Astrocyte (in vitro differentiated cells and primary cell): Measurements from ENCODE around the gene AARS2. TPM values are rescaled to one million over a fixed set of nuclear protein-coding genes. Genes with fewer than 3 reads are reported as not detected.

Experiments used
- DNase-seq: peaks from one replicate; pipeline ENCODE4 v3.0.0-alpha.2; 2010; ENCODE audit warnings: low read depth
- FAIRE-seq: peaks from 2 replicates; lab custom pipeline; 2011; peaks lifted over from hg19 to GRCh38; lab: Jason Lieb, UNC
- H2AFZ ChIP-seq: 2 replicates; pipeline ENCODE4 v1.6.0; 2012; ENCODE audit warnings: low read depth, low read length, inconsistent platforms
- H3K27ac ChIP-seq: 2 replicates; pipeline ENCODE4 v1.5.1; 2011; ENCODE audit warnings: low read depth, low read length, inconsistent platforms
- H3K27me3 ChIP-seq: 2 replicates; pipeline ENCODE4 v1.6.0; 2011; ENCODE audit warnings: low read length, inconsistent platforms; ENCODE audit not compliant: insufficient read depth
- H3K36me3 ChIP-seq: 2 replicates; pipeline ENCODE4 v1.5.1; 2011; ENCODE audit warnings: low read length, inconsistent platforms; ENCODE audit not compliant: insufficient read depth
- H3K4me1 ChIP-seq: 2 replicates; pipeline ENCODE4 v1.5.1; 2011; ENCODE audit warnings: low read length, inconsistent platforms; ENCODE audit not compliant: insufficient read depth
- H3K4me2 ChIP-seq: 2 replicates; pipeline ENCODE4 v1.6.0; 2012; ENCODE audit warnings: low read length, inconsistent platforms
- H3K4me3 ChIP-seq: 2 replicates; pipeline ENCODE4 v1.5.1; 2011; ENCODE audit warnings: low read depth, mild to moderate bottlenecking, low read length, inconsistent platforms; ENCODE audit not compliant: insufficient read depth
- H3K79me2 ChIP-seq: 2 replicates; pipeline ENCODE4 v1.6.0; 2012; ENCODE audit warnings: mild to moderate bottlenecking, low read length, inconsistent platforms; ENCODE audit not compliant: insufficient read depth
- H3K9ac ChIP-seq: 2 replicates; pipeline ENCODE4 v1.6.0; 2012; ENCODE audit warnings: mild to moderate bottlenecking, low read length, inconsistent platforms
- H3K9me3 ChIP-seq: 2 replicates; pipeline ENCODE4 v1.5.1; 2012; ENCODE audit warnings: low read depth, mild to moderate bottlenecking, low read length, inconsistent platforms; ENCODE audit not compliant: insufficient read depth
- H4K20me1 ChIP-seq: 2 replicates; pipeline ENCODE4 v1.6.0; 2012; ENCODE audit warnings: low read length, inconsistent platforms; ENCODE audit not compliant: insufficient read depth
- H3K27ac Mint-ChIP-seq: one replicate; pipeline ENCODE4 v1.8.0; 2021; ENCODE audit warnings: mild to moderate bottlenecking, mixed read lengths; ENCODE audit not compliant: unreplicated experiment
- H3K27me3 Mint-ChIP-seq: one replicate; pipeline ENCODE4 v1.8.0; 2021; ENCODE audit warnings: low read depth, mixed read lengths; ENCODE audit not compliant: unreplicated experiment
- H3K36me3 Mint-ChIP-seq: one replicate; pipeline ENCODE4 v1.8.0; 2021; ENCODE audit warnings: low read depth, mixed read lengths; ENCODE audit not compliant: unreplicated experiment
- H3K4me1 Mint-ChIP-seq: one replicate; pipeline ENCODE4 v1.8.0; 2021; ENCODE audit warnings: low read depth, mixed read lengths; ENCODE audit not compliant: unreplicated experiment
- H3K4me3 Mint-ChIP-seq: one replicate; pipeline ENCODE4 v1.8.0; 2021; ENCODE audit warnings: mild to moderate bottlenecking, moderate library complexity, mixed read lengths; ENCODE audit not compliant: unreplicated experiment
- H3K9me3 Mint-ChIP-seq: one replicate; pipeline ENCODE4 v1.8.0; 2021; ENCODE audit warnings: mild to moderate bottlenecking, mixed read lengths; ENCODE audit not compliant: unreplicated experiment
- EZH2 ChIP-seq: IDR thresholded peaks from 2 replicates; pipeline ENCODE4 v1.6.1; 2012; ENCODE audit warnings: mild to moderate bottlenecking, low read length, inconsistent platforms; ENCODE audit not compliant: insufficient read depth
- total RNA-seq: library from RNA; stranded (reverse); gene quantifications from 2 replicates; pipeline ENCODE4 v1.2.1, GENCODE V29; 2021
- TF ChIP-seq, protein P1 (sequence below): IDR thresholded peaks from 2 replicates; pipeline ENCODE4 v1.5.1; 2011; ENCODE audit warnings: low read depth, mild to moderate bottlenecking, inconsistent platforms, low read length, moderate library complexity; ENCODE audit not compliant: insufficient read depth

AARS2 gene
- total RNA-seq, 1 donor from 2014 or later = 12.3 TPM

DNA sequence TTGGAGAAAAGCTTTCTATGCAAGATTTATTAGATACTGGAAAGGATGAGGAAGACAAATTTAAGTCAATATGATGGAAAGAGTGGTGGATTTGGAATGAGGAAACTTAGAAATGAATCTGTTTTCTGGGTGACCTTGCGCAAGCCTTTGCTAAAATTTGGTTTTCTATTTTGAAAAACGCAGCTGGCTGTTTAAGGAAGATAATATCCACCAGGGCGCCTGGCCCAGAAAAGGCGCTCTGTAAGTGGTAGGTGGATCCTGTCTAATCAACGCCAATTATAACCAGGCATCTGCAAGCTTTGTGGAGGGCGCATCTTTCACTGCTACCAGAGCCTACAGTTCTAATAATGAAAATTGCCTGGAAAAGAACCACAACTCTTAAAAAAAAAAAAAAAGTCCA is 28.9 kb upstream of the AARS2 start:
- H4K20me1 ChIP-seq = no peaks in the 10 kb centered on the region
- no peak for DNase-seq
- FAIRE-seq = no peak
- H3K4me3 ChIP-seq = no peak overlapping the region
- no peak overlapping the region for H3K27ac ChIP-seq
- no peak overlapping the region for H3K9ac ChIP-seq
- H2AFZ ChIP-seq = no peak overlapping the region
- peaks cover 58% of the 10 kb centered on the region for H3K27me3 ChIP-seq
- no peak overlapping the region for H3K4me3 Mint-ChIP-seq
- no peaks in the 10 kb centered on the region for H3K79me2 ChIP-seq
- no peaks in the 10 kb centered on the region for H3K36me3 ChIP-seq
- peaks cover 4% of the 10 kb centered on the region for H3K4me1 Mint-ChIP-seq
- H3K9me3 Mint-ChIP-seq = no peaks in the 10 kb centered on the region
- H3K4me1 ChIP-seq = no peaks in the 10 kb centered on the region
- H3K4me2 ChIP-seq = peak overlapping the region; percentile 64
- TF ChIP-seq, protein P1, sequence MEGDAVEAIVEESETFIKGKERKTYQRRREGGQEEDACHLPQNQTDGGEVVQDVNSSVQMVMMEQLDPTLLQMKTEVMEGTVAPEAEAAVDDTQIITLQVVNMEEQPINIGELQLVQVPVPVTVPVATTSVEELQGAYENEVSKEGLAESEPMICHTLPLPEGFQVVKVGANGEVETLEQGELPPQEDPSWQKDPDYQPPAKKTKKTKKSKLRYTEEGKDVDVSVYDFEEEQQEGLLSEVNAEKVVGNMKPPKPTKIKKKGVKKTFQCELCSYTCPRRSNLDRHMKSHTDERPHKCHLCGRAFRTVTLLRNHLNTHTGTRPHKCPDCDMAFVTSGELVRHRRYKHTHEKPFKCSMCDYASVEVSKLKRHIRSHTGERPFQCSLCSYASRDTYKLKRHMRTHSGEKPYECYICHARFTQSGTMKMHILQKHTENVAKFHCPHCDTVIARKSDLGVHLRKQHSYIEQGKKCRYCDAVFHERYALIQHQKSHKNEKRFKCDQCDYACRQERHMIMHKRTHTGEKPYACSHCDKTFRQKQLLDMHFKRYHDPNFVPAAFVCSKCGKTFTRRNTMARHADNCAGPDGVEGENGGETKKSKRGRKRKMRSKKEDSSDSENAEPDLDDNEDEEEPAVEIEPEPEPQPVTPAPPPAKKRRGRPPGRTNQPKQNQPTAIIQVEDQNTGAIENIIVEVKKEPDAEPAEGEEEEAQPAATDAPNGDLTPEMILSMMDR = no peak
- no peak for TF ChIP-seq EZH2
- no peak overlapping the region for H3K27ac Mint-ChIP-seq
- no peaks in the 10 kb centered on the region for H3K9me3 ChIP-seq
- H3K36me3 Mint-ChIP-seq = no peaks in the 10 kb centered on the region
- peaks cover 42% of the 10 kb centered on the region for H3K27me3 Mint-ChIP-seq

DNA sequence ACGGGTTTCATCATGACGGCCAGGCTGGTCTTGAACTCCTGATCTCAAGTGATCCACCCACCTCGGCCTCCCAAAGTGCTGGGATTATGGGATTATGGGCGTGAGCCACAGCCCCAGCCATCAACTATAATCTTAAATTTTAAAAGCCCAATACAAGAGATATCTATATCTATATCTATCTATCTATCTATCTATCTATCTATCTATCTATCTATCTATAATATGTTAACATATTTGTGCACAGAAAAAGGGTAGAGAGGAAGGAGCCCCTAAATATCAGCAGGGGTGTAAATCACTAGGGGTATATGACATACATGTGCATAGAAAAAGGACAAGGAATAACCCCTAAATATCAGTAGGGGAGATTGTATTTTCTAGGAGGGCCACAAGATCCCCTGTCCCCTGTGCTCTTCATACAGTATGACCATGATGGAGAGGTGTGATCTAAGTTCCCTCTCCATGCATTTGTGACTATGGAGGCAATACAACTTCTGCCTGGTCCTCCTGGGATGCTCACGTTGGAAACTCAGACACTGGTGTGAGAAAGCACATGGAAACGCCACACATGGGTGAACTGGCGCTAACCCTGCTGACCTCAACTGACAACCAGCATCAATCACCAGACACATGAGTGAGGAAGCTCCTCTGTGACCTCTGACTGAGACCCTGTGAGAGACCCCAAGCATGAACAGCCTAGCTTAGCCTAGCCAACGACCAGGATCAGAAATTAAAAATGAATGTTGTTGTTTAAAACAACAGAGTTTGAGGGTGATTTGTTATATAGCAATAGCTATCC is 28.1 kb upstream of the AARS2 start:
- Mint-ChIP-seq H3K4me3 (no peak overlapping the region), H3K27ac (no peak overlapping the region), H3K36me3 (no peaks in the 10 kb centered on the region), H3K9me3 (no peaks in the 10 kb centered on the region), H3K4me1 (peaks cover 4% of the 10 kb centered on the region), H3K27me3 (peaks cover 44% of the 10 kb centered on the region)
- H2AFZ ChIP-seq = no peak overlapping the region
- DNase-seq (no peak), FAIRE-seq (no peak)
- no peak overlapping the region for H3K4me2 ChIP-seq
- H3K36me3 ChIP-seq = no peaks in the 10 kb centered on the region
- no peaks in the 10 kb centered on the region for H3K79me2 ChIP-seq
- TF ChIP-seq EZH2 = no peak
- TF ChIP-seq, protein P1 = no peak
- no peak overlapping the region for H3K9ac ChIP-seq
- no peak overlapping the region for H3K27ac ChIP-seq
- H3K27me3 ChIP-seq = peaks cover 56% of the 10 kb centered on the region
- H3K4me3 ChIP-seq = no peak overlapping the region
- H3K4me1 ChIP-seq = no peaks in the 10 kb centered on the region
- no peaks in the 10 kb centered on the region for H3K9me3 ChIP-seq
- no peaks in the 10 kb centered on the region for H4K20me1 ChIP-seq
